Body of pancreas (tissue), 4 donors: Measurements from ENCODE around the gene ZNF622.

Experiments
- CTCF ChIP-seq, 7 experiments: fragments of 450-650 bp in 4 of 7; fragments of 200-600 bp in 3 of 7; sonication (generic) in 3 of 7; IDR thresholded peaks; one replicate each; pipeline ENCODE4 v1.5.1; 2016 to 2019; ENCODE audit warnings: antibody characterized with exemption in 7 of 7
- POLR2A ChIP-seq, 3 donors: fragments of 450-650 bp; IDR thresholded peaks; one replicate each; pipeline ENCODE4 v1.6.1; 2016; ENCODE audit warnings: antibody characterized with exemption in 3 of 3, mild to moderate bottlenecking in 2 of 3

GRCh38 chr5:16465544-16466432 lies at the start of gene ZNF622:
- TF ChIP-seq CTCF (IDR thresholded peaks at IDR 0.05) (peak in 1 of 7 experiments; percentile 2), POLR2A (IDR thresholded peaks at IDR 0.05) (peak; percentile 85 to 97 (median 97))
